Epithelial cell of proximal tubule (primary cell): ENCODE data around the gene ATP8A2. TPM values are rescaled to one million over a fixed set of nuclear protein-coding genes. Genes with fewer than 3 reads are reported as not detected.

Source experiments
- DNase-seq: peaks from one replicate; pipeline ENCODE4 v3.0.0-alpha.2; 2011; ENCODE audit warnings: low read depth
- H3K4me3 ChIP-seq: 2 replicates; pipeline ENCODE4 v1.5.1; 2011; ENCODE audit warnings: low read depth, mild to moderate bottlenecking, low read length
- total RNA-seq: library from RNA; depleted of rRNA; stranded (reverse); fragments of >200 nt; gene quantifications from 2 replicates; pipeline ENCODE4 v1.2.3, GENCODE V29; 2015
- TF ChIP-seq, protein P1 (sequence below): conservative IDR thresholded peaks from 2 replicates; pipeline ENCODE4 v1.5.1; 2012; ENCODE audit warnings: low read depth, mild to moderate bottlenecking, low read length

ATP8A2 gene
- total RNA-seq, 1 donor from 2014 or later: 2.2 TPM

DNA sequence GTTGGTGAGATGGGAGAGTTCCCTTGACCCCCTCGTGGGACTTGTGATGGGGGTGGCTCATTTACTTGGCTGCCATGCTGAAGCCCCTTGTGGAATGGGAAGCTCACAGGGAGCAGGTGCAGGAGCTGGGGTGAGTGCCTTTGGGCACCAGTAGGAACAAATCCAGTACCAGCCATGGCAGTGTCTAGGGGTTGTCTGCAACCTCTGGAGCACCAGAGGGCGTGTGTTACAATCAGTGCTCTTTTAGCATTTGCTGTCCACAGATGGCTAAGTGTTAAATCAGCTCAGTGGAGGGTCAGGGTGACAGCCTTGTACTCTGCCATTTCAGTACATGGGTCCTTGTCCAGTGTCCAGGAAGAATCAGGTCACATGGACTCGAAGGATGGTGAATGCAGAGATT lies 75.6 kb downstream of the ATP8A2 start:
- no peak for DNase-seq
- H3K4me3 ChIP-seq: no peak overlapping the region
- TF ChIP-seq, protein P1, sequence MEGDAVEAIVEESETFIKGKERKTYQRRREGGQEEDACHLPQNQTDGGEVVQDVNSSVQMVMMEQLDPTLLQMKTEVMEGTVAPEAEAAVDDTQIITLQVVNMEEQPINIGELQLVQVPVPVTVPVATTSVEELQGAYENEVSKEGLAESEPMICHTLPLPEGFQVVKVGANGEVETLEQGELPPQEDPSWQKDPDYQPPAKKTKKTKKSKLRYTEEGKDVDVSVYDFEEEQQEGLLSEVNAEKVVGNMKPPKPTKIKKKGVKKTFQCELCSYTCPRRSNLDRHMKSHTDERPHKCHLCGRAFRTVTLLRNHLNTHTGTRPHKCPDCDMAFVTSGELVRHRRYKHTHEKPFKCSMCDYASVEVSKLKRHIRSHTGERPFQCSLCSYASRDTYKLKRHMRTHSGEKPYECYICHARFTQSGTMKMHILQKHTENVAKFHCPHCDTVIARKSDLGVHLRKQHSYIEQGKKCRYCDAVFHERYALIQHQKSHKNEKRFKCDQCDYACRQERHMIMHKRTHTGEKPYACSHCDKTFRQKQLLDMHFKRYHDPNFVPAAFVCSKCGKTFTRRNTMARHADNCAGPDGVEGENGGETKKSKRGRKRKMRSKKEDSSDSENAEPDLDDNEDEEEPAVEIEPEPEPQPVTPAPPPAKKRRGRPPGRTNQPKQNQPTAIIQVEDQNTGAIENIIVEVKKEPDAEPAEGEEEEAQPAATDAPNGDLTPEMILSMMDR: no peak

DNA sequence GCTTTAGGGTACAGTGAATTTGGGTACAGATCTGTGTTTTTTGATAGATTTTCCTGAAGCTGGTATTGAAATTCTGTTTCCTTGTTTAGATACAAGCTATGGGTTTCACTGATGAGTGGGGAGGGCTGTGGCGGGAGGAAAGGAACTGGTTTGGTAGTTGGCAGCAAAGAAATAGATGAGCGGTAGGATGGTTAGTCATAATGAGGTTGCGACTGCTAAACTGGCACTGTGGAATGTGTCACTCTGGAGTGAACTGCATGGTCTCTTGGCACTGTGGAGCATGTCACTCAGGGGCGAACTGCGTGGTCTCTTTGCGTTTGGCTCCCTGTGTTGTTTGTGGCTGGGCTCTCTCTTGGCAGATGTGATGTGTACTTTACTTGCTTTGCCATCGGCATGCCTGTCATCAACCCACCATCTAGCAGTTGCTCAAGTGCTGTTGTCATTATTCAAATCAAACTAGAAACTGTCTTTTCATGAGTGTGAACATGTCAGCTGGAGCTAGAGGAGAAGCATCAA lies 82.1 kb downstream of the ATP8A2 start:
- no peak overlapping the region for H3K4me3 ChIP-seq
- TF ChIP-seq, protein P1: no peak
- no peak for DNase-seq

DNA sequence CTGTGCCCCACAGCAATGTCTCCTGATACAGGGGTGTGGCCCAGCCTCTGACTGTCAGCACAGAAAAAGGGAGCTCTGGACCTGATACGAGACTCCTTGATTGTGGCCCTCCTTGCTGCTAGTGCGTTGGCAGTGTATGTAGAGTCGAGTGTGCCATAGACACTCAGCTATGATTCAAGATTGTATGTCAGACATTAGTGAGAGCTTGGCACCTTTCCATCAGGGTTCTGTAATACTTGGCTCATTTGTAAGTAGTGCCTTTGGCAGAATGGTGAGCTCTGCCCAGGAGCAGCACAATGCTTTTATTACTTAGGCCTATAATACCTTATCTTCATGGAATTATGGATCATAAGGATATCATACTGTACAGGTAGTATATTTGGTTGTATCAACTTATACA lies 83.4 kb downstream of the ATP8A2 start:
- no peak for DNase-seq
- no peak overlapping the region for H3K4me3 ChIP-seq
- TF ChIP-seq, protein P1: no peak

DNA sequence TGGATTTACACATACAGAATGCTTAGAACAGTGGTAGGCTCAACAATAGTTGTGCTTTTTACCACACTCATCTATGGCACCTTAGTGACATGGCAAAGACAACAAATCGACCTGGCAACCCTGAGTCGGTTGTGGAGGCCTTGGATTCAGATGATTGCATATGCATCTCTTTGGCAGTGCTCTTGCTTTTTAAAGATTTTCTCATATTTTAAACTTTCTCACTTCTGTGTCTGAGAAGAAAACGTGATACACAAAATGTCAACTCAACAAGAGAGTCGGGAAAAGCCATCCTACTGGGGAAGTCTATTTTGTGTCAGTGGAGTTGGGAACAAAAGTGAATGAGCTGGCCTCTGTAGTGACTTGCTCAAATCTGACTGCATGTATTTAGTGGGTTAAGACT lies 85.8 kb downstream of the ATP8A2 start:
- no peak for DNase-seq
- TF ChIP-seq, protein P1: no peak
- no peak overlapping the region for H3K4me3 ChIP-seq

DNA sequence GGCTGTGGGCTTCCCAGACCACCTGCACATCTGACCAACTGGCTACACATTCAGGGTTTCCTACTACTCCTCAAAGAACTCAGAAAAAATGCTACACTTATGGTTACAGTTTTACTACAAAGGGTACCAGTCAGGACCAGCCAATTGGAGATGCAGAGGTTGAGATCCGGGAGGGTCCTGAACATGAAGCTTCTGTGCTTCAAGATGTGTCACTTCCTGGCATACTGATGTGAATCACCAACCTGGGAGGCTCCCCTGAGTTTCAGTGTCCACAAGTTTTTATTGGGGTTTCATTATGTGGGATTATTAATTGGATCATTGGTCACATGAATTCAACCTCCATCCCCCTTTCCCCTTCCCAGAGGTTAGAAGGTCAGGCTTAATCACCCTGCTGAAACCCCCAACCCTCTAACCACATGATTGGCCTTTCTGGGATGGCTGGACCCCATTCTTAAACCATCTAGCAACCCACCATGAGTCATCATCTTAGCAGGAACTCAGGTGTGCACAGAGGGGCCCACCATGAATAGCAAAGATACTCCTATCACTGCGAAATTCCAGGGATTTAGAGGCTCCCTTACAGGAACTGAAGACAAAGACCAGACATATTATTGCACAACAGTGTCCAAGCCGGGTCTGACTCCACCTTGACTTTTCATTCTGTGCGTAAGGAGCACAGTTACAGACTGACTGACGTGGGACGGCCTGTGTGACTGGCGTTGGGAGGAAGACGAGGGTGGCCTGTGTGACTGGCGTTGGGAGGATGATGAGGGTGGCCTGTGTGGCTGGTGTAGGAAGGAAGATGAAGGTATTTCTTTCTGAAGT lies 90.7 kb downstream of the ATP8A2 start:
- H3K4me3 ChIP-seq: no peak overlapping the region
- no peak for DNase-seq
- TF ChIP-seq, protein P1: no peak

DNA sequence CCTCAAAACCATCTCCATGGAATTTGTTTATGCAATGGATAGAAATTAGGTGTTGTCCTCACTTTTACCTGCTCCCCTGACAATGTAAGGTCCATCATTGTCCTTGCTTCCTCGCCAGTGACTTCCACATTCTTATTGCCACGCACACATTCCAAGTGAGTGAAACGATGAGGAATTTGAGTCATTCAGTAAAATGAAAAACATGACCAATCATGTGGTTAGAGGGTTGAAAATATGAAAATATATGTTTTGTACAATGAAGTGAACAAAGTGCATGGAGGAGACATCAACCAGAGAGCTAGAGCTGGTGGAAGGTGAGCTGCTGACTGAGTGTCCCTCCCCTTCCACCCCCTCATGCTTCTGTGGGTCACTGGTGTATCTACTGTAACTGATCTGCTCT lies 91.7 kb downstream of the ATP8A2 start:
- TF ChIP-seq, protein P1: no peak
- H3K4me3 ChIP-seq: no peak overlapping the region
- no peak for DNase-seq

DNA sequence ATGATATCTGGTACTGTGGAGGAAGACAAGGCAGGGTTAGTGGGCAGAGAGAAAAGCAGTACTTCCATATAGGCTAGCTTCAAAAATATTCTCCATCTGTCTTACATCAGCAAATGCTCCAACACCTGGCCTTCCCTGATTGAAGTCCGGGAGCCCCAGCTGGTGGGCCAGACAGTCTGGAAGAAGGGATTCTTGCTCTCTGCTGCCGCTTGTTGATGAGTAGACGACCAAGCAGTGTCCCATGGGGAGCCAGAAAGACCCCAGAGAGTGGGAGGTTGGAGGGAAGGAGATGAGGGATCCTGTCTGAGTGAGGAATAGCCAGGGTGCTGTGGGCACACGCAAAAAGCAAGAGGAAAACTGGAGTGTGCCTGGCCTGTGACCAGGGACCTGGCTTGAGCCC lies 95.1 kb downstream of the ATP8A2 start:
- TF ChIP-seq, protein P1: no peak
- no peak for DNase-seq
- H3K4me3 ChIP-seq: no peak overlapping the region
